GM19099 (cell line): ENCODE results near the gene FGGY.

Source experiments
- POLR2A ChIP-seq: IDR thresholded peaks from 3 replicates; pipeline ENCODE4 v1.6.1; 2011; ENCODE audit warnings: low read depth; ENCODE audit not compliant: insufficient read length; ENCODE audit errors: extremely low read depth

FGGY gene

DNA sequence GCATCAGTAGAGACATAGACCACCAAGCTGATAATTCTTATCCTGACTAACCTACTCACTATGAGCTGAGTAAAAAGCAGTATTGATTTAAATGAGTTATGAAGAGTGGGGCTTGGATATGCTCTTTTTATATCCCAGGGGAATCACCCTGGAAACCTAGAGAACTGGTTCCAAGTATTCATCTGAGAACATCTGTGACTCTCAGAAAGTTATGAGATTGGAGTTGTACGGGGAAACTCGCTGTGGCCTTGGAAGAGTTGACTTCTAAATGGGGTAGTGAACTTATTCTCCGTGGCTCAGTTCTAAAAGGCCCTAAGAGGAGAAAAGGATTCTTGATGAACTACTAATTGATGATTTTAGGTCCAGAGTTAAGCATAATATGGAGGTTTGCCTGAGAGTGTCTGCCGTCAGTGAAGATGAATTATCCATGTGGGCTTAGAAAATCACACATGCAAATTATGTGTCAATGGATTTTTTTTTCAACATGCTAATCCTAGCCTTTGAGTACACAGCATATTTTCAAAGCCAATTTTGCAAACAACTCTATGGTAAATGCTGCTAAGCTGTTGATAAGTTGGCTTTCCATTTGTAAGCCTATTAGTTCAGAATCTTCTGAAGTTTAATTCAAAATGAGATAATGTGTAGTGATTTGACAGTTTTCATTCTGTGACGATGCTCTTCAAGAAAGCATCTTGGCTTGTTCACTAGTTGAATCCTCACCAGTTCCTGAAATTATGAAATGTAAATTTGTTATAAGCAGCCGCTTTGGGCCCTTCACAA lies 122.7 kb downstream of the FGGY start:
- no peak for TF ChIP-seq POLR2A

DNA sequence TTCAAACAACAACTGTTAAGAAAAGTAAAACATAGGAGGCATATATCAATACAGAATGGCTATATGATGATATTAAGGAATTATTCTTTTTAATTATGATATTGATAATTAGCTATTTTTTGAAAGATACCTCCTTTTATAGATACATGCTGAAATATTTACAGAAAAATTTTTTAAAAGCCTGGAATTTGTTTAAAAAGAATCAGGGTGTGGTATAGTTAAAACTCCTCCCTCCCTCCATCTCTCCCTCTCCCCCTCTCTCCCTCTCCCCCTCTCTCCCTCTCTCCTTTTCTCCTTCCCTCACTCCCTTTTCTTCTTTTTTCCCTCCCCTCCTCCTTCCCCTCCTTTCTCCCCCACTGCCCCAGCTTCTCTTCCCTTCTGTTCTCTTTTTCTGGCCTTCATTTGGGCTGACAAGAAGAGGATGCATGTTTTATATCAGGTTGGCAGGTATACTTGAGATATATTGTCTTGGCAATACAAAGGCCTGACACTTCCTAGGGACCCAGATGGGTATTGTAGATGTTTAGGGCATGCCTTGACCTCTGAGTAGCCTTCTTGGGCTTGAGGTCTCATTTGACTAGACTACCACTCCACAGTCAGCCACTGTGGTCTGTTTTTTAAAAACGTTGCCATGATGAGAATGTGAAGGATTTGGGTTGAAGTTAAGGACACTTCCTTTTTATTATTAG lies 124.5 kb downstream of the FGGY start:
- TF ChIP-seq POLR2A: no peak

GRCh38 chr1:59422921-59423575 lies 126.2 kb downstream of the FGGY start:
- TF ChIP-seq POLR2A: no peak

GRCh38 chr1:59427155-59427554 lies 130.3 kb downstream of the FGGY start:
- TF ChIP-seq POLR2A: no peak

DNA sequence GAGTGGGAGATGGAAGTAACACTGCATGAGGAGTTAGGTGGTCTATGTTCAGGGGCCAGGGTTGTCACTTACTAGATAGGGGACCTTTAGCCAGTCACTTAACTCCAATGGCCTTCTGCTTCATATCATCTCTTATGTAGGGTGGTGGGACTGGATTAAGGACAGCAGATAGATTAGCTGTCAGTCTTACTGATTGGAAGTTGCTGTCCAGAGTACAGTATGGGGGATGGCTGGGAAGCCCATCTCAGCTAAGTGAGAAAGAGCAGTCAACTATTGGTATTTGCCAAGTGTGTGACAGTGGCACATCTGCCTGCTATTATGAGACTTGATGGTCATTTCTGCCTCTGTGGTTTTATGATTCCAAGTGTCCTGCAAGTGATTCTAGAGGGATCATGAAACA lies 130.9 kb downstream of the FGGY start:
- no peak for TF ChIP-seq POLR2A

- TF ChIP-seq POLR2A: no peak
These were observed 131.9 kb downstream of the FGGY start for GRCh38 chr1:59428828-59429227.

GRCh38 chr1:59429656-59430055 lies 132.8 kb downstream of the FGGY start:
- TF ChIP-seq POLR2A: no peak

- no peak for TF ChIP-seq POLR2A
These were observed 134.8 kb downstream of the FGGY start for GRCh38 chr1:59431566-59432294.

DNA sequence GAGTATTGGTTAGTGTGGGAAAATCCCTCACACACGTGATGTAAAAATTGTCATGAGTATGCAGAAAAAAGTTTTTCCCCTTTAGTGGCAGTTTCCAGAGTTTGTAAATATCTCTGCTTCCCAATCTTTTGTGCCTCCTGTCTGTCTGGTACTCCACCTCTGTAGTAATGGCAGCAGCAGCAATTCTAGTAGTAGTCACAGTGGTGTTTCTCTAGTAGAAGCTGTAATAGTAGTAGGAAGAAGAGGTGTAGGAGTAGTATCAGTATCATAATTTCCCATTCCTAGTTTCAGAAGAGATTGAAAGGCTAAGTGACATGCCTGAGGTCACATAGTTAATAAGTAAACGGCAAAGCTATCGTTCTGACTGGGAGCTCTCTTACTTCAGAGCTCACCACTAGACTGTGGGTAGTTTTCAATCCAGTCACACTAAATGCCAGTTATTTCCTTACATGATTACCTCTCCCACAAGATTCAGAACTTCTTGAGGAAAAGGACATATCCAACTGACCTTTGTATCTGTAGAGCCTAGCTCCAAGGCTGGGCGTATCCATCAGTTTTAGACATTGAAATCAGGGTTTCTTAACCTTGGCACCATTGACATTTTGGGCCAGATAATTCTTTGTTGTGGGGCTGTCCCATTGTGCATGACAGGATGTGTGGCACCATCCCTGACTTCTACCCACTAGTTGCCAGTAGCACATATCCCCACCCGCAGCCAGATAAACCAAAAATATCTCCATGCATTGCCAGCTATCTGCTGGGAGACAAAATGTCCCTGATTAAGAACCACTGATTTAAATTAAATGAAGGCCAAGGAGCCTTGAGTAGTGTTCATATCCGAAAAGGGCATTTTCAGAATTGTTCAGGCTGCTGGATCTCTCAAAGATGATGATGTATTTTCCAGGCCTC lies 135.9 kb downstream of the FGGY start:
- no peak for TF ChIP-seq POLR2A

- no peak for TF ChIP-seq POLR2A
These were observed 136.5 kb downstream of the FGGY start for GRCh38 chr1:59433440-59433813.

DNA sequence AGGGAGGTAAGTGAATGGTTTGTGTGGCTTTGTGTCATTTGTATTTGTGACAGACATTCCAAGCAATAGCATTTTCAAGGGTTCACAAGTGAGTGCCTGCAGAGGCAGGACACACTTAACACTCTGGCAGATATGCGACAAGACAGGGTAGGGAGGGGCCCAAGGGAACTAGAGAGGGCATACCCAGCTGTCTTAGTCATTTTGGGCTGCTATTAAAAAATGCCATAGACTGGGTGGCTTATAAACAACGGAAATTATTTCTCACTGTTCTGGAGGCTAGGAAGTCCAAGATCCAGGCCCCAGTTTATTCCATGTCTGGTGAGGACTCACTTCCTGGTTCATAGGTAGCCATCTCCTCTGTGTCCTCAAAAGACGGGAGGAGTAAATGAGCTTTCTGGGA lies 137.4 kb downstream of the FGGY start:
- no peak for TF ChIP-seq POLR2A

DNA sequence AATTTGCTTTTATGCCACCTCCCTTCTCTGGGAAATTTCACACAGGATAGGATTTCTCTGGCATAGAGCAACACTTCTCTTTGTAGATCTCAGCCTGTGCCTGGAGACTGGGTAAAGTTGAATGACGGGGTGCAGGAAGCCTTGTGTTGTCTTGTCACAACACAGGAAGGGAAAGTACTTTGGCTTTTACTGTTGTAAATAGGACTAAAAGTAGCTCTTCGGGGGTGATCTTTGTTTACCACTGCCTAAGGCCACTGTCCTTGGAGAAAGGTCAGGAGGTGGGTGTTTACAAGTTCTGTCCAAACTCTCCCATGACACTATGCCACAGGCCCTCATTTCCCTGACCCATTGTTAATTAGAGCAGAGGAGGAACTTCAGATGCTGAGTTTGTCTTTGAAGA lies 139.7 kb downstream of the FGGY start:
- no peak for TF ChIP-seq POLR2A

- TF ChIP-seq POLR2A: no peak
These were observed 141.2 kb downstream of the FGGY start for GRCh38 chr1:59438058-59438560.

DNA sequence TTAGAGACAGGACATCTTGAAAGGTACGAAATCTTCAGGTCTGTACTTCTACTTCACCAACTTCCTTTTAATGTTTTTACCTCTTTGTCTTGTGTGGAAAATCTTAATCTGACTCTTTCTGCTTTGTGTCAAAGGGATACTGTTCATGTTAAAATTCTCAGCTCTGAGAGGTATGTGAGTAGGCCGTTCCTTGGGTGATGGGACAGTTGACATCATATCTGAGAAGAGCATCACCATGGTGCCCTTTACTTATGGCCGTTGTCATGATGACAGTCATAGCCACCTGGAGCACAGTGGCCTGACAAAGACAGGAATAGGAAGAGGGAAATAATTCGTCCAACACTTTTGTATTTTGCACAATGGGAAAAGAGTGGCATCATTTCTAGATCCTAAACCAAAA lies 145.6 kb downstream of the FGGY start:
- no peak for TF ChIP-seq POLR2A
